WERI-Rb-1 (cell line): ENCODE measurements around the gene SLC34A3.

ENCODE experiments used
- DNase-seq: peaks from one replicate; pipeline ENCODE4 v3.0.0-alpha.2; 2020
- H3K27ac ChIP-seq: fragments of 250-450 bp; sonication (Bioruptor Pico); 2 replicates; pipeline ENCODE4 v1.5.1; 2020; ENCODE audit warnings: mild to moderate bottlenecking, moderate library complexity
- H3K27me3 ChIP-seq: fragments of 250-450 bp; sonication (Bioruptor Pico); 2 replicates; pipeline ENCODE4 v1.5.1; 2021; ENCODE audit warnings: mild to moderate bottlenecking, low read depth, moderate library complexity; ENCODE audit not compliant: insufficient read depth, severe bottlenecking
- H3K36me3 ChIP-seq: fragments of 250-450 bp; sonication (Bioruptor Pico); 2 replicates; pipeline ENCODE4 v1.5.1; 2020; ENCODE audit warnings: mild to moderate bottlenecking, moderate library complexity
- H3K4me3 ChIP-seq: 2 replicates; pipeline ENCODE4 v1.5.1; 2011; ENCODE audit warnings: low read depth, mild to moderate bottlenecking, control low read depth, low read length
- H3K9me3 ChIP-seq: fragments of 250-450 bp; sonication (Bioruptor Pico); 2 replicates; pipeline ENCODE4 v1.5.1; 2021; ENCODE audit warnings: mild to moderate bottlenecking, moderate library complexity; ENCODE audit not compliant: severe bottlenecking
- TF ChIP-seq, protein P1 (sequence below): IDR thresholded peaks from 2 replicates; pipeline ENCODE4 v1.5.1; 2011; ENCODE audit warnings: low read depth, mild to moderate bottlenecking, control low read depth, inconsistent platforms, low read length

The SLC34A3 gene

DNA sequence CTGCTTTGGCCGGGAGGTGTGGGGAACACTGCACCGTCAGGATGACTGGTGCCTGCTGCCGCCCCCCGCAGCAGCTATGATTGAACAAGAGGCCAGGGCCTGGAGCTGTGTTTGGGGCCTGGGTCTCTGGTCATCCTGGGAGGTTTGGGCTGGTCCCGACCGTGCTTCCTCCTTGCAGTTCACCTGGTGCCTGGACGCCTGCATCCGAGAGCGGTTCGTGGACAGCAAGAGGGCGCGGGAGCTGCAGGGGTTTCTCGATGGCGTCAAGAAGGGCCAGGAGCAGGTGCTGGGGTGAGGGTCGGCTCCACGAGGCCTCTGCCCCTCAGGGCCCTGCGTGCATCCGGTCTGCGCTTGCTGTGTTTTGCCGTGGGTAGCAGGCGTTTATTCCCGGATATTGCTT is 33.4 kb downstream of the SLC34A3 start:
- no peak for DNase-seq
- no peak overlapping the region for H3K27ac ChIP-seq
- H3K9me3 ChIP-seq, result no peaks in the 10 kb centered on the region
- TF ChIP-seq, protein P1, sequence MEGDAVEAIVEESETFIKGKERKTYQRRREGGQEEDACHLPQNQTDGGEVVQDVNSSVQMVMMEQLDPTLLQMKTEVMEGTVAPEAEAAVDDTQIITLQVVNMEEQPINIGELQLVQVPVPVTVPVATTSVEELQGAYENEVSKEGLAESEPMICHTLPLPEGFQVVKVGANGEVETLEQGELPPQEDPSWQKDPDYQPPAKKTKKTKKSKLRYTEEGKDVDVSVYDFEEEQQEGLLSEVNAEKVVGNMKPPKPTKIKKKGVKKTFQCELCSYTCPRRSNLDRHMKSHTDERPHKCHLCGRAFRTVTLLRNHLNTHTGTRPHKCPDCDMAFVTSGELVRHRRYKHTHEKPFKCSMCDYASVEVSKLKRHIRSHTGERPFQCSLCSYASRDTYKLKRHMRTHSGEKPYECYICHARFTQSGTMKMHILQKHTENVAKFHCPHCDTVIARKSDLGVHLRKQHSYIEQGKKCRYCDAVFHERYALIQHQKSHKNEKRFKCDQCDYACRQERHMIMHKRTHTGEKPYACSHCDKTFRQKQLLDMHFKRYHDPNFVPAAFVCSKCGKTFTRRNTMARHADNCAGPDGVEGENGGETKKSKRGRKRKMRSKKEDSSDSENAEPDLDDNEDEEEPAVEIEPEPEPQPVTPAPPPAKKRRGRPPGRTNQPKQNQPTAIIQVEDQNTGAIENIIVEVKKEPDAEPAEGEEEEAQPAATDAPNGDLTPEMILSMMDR, result no peak
- no peaks in the 10 kb centered on the region for H3K27me3 ChIP-seq
- peaks cover 4% of the 10 kb centered on the region; the same call in 1 of the 2 replicates for H3K36me3 ChIP-seq
- no peak overlapping the region for H3K4me3 ChIP-seq

DNA sequence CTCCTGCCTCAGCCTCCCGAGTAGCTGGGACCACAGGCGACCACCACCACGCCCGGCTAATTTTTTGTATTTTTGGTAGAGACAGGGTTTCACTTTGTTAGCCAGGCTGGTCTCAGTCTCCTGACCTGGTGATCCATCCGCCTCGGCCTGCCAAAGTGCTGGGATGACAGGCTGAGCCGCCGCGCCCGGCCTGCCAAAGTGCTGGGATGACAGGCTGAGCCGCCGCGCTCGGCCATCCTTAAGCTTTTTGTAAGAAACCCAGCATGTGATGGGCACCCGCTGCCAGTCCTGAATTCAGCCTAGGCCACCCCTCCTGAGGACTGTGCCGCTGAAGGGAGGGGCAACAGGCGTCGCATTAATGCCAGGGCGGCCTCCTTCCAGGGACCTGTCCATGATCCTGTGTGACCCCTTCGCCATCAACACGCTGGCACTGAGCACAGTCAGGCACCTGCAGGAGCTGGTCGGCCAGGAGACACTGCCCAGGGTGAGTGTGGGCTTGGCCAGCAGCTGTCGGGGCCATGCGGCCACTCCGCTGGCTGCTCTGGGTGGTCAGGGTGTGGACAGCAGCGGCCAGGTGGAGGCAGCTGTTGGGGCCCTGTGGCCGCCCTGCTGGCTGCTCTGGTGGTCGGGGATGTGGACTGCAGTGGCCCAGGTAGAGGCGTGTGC is 34.9 kb downstream of the SLC34A3 start:
- no peaks in the 10 kb centered on the region for H3K9me3 ChIP-seq
- TF ChIP-seq, protein P1, result no peak
- DNase-seq, result no peak
- no peak overlapping the region for H3K27ac ChIP-seq
- no peaks in the 10 kb centered on the region for H3K27me3 ChIP-seq
- no peak overlapping the region for H3K4me3 ChIP-seq
- H3K36me3 ChIP-seq, result peaks cover 4% of the 10 kb centered on the region; the same call in 1 of the 2 replicates

DNA sequence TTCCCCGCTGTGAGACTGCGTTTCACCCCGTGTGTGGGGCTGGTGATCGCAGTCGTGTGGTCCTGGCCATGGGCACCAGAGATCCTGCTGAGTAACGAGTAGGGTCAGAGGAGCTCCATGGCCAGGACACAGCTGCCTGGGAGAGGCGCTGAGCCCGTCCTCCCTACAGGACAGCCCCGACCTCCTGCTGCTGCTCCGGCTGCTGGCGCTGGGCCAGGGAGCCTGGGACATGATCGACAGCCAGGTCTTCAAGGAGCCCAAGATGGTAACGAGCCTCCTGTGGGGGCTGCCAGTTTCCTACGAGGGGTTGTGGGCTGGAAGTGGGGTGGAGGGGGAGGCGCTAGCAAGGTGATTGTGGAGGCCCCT is 35.4 kb downstream of the SLC34A3 start:
- no peak for DNase-seq
- H3K9me3 ChIP-seq, result no peaks in the 10 kb centered on the region
- TF ChIP-seq, protein P1, result no peak
- no peak overlapping the region for H3K27ac ChIP-seq
- no peak overlapping the region for H3K4me3 ChIP-seq
- H3K27me3 ChIP-seq, result no peaks in the 10 kb centered on the region
- H3K36me3 ChIP-seq, result peaks cover 4% of the 10 kb centered on the region; the same call in 1 of the 2 replicates

DNA sequence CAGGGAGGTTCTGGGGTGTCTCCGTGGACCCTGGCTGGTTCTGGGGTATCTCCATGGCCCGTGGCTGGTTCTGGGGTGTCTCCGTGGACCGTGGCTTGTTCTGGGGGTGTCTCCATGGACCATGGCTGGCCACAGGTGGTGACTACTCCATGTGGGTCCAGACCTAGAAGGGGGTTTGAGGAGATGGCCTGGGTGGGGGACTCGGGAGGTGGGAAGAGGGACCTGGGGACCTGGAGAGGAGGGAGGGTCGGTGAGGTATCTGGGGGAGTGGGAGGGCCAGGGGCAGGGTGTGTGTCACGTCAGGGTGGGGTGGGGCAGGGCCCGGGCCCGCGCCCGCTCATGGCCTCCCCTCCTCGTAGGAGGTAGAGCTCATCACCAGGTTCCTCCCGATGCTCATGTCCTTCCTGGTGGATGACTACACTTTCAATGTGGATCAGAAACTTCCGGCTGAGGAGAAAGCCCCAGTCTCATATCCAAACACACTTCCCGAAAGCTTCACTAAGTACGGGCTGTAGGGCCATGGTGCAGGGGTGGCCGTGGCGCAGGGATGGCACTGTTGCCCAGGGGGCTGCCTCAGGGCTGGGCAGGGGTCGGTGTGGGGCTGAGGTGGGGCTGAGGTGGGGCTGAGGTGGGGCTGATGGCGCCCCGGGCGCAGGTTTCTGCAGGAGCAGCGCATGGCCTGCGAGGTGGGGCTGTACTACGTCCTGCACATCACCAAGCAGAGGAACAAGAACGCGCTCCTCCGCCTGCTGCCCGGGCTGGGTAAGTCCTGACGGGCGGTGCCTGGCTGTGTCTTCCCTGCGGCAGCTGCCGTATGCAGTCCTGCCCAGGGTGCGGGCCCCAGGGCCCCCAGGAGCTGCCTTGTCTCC is 36.1 kb downstream of the SLC34A3 start:
- Histone ChIP-seq H3K27me3 (no peaks in the 10 kb centered on the region), H3K36me3 (peaks cover 4% of the 10 kb centered on the region; the same call in 1 of the 2 replicates), H3K9me3 (no peaks in the 10 kb centered on the region), H3K27ac (no peak overlapping the region), H3K4me3 (no peak overlapping the region)
- TF ChIP-seq, protein P1, result no peak
- DNase-seq, result no peak

DNA sequence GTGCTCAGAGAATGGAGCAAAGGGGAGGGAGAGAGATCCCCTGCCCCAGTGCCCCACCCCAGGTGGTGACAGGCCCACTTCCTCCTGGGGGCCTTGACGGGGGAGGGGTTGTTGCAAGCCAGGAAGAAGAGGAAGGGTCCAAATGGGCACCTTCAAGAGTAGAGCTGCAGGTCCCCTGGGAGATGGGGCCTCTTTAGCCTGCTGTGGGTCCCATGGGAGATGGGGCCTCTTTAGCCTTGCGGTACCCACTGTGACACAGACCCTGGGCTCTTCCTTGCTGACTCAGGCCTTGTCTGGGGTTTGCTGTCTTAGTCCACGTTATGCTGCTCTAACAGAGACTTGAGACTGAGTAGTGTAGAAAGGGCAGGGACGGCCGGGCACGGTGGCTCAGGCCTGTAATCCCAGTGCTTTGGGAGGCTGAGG is 37.2 kb downstream of the SLC34A3 start:
- TF ChIP-seq, protein P1, result no peak
- no peak for DNase-seq
- H3K9me3 ChIP-seq, result no peaks in the 10 kb centered on the region
- H3K36me3 ChIP-seq, result peaks cover 9% of the 10 kb centered on the region
- H3K27me3 ChIP-seq, result no peaks in the 10 kb centered on the region
- no peak overlapping the region for H3K4me3 ChIP-seq
- H3K27ac ChIP-seq, result no peak overlapping the region
